ENCODE results near the gene NELL2.
A peak's percentile ranks its signal among the peaks of the same experiment; 100 is the strongest.
"Not testable (repeated sequence)": the region's sequence is repeated elsewhere in the genome, so short reads cannot be mapped to it uniquely, and the experiment has no call there.

The NELL2 gene

GRCh38 chr12:44875954-44876543 lies at the start of gene NELL2:
NELL2 (minus strand) TSS chr12:44876315; CDS start chr12:44875869, 446 bp downstream.
- peak; percentile 42 for DNase-seq

- DNase-seq: no peak
Measured at GRCh38 chr12:44921736-44922135, 45.6 kb upstream of the NELL2 start.

GRCh38 chr12:44917141-44917540 lies 41.0 kb upstream of the NELL2 start:
- no peak for DNase-seq

GRCh38 chr12:44915958-44916357 lies 39.8 kb upstream of the NELL2 start:
- DNase-seq: no peak

- DNase-seq: no peak
Measured at GRCh38 chr12:44904321-44904720, 28.2 kb upstream of the NELL2 start.

GRCh38 chr12:44898108-44898507 lies 22.0 kb upstream of the NELL2 start:
- DNase-seq: not testable (repeated sequence)

- no peak for DNase-seq
Measured at GRCh38 chr12:44889926-44890325, 13.8 kb upstream of the NELL2 start.

GRCh38 chr12:44889162-44889561 lies 13.0 kb upstream of the NELL2 start:
- DNase-seq: no peak

- DNase-seq: no peak
Measured at GRCh38 chr12:44885902-44886301, 9.8 kb upstream of the NELL2 start.

- no peak for DNase-seq
Measured at GRCh38 chr12:44881197-44881596, 5.1 kb upstream of the NELL2 start.

- peak; percentile 44 for DNase-seq
Measured at GRCh38 chr12:44876544-44877410, 662 bp upstream of the NELL2 start.

- DNase-seq: no peak
Measured at GRCh38 chr12:44875417-44875953, 630 bp downstream of the NELL2 start.

GRCh38 chr12:44874981-44875416 lies 1.1 kb downstream of the NELL2 start:
- peak; percentile 18 for DNase-seq

- peak; percentile 21 for DNase-seq
Measured at GRCh38 chr12:44873898-44874297, 2.2 kb downstream of the NELL2 start.

- no peak for DNase-seq
Measured at GRCh38 chr12:44869503-44869902, 6.6 kb downstream of the NELL2 start.

- no peak for DNase-seq
Measured at GRCh38 chr12:44863867-44864266, 12.2 kb downstream of the NELL2 start.

- DNase-seq: no peak
Measured at GRCh38 chr12:44859998-44860689, 16.0 kb downstream of the NELL2 start.

GRCh38 chr12:44858226-44858855 lies 17.8 kb downstream of the NELL2 start:
- no peak for DNase-seq

- no peak for DNase-seq
Measured at GRCh38 chr12:44852483-44852882, 23.6 kb downstream of the NELL2 start.

- DNase-seq: no peak
Measured at GRCh38 chr12:44851586-44851985, 24.5 kb downstream of the NELL2 start.

GRCh38 chr12:44848703-44849085 lies 27.4 kb downstream of the NELL2 start:
- no peak for DNase-seq

- no peak for DNase-seq
Measured at GRCh38 chr12:44847888-44848702, 28.0 kb downstream of the NELL2 start.

All from NCI-H1694 treated with DMSO at 0.1 percent for 48 hours (cell line).